HG02623 (cell line): ENCODE data around the gene ZNF629.
"Not testable (repeated sequence)": the region's sequence is repeated elsewhere in the genome, so short reads cannot be mapped to it uniquely, and the experiment has no call there.

ENCODE experiments used
- ATAC-seq: cut with Tn5 transposase; IDR thresholded peaks from one replicate; pipeline ENCODE4 v1.9.1; 2021; ENCODE audit warnings: moderate library complexity; ENCODE audit not compliant: unreplicated experiment

ZNF629 gene

GRCh38 chr16:30786936-30787612 is at the start of gene ZNF629:
Gene ZNF629 (minus strand): TSS chr16:30787205. CDS start chr16:30784482, 2,723 bp downstream.
- no peak for ATAC-seq

GRCh38 chr16:30834130-30834740 is 47.2 kb upstream of the ZNF629 start:
- ATAC-seq = no peak

GRCh38 chr16:30830072-30830417 is 43.0 kb upstream of the ZNF629 start:
- no peak for ATAC-seq

GRCh38 chr16:30829130-30830071 is 42.4 kb upstream of the ZNF629 start:
- ATAC-seq = no peak

GRCh38 chr16:30821891-30822290 is 34.9 kb upstream of the ZNF629 start:
- no peak for ATAC-seq

- ATAC-seq = not testable (repeated sequence)
These were observed 34.4 kb upstream of the ZNF629 start for GRCh38 chr16:30821441-30821840.

GRCh38 chr16:30820952-30821421 is 34.0 kb upstream of the ZNF629 start:
- ATAC-seq = no peak

GRCh38 chr16:30816769-30817168 is 29.8 kb upstream of the ZNF629 start:
- ATAC-seq = no peak

- no peak for ATAC-seq
These were observed 26.8 kb upstream of the ZNF629 start for GRCh38 chr16:30813821-30814189.

- not testable (repeated sequence) for ATAC-seq
These were observed 22.7 kb upstream of the ZNF629 start for GRCh38 chr16:30809675-30810074.

GRCh38 chr16:30808890-30809426 is 22.0 kb upstream of the ZNF629 start:
- not testable (repeated sequence) for ATAC-seq

- no peak for ATAC-seq
These were observed 21.1 kb upstream of the ZNF629 start for GRCh38 chr16:30808146-30808545.

GRCh38 chr16:30805370-30806169 is 18.6 kb upstream of the ZNF629 start:
- no peak for ATAC-seq

GRCh38 chr16:30805056-30805369 is 18.0 kb upstream of the ZNF629 start:
- no peak for ATAC-seq

- ATAC-seq = no peak
These were observed 15.9 kb upstream of the ZNF629 start for GRCh38 chr16:30802936-30803335.

GRCh38 chr16:30797670-30798309 is 10.8 kb upstream of the ZNF629 start:
- ATAC-seq = no peak

GRCh38 chr16:30794634-30795033 is 7.6 kb upstream of the ZNF629 start:
- no peak for ATAC-seq

GRCh38 chr16:30793508-30794069 is 6.6 kb upstream of the ZNF629 start:
- no peak for ATAC-seq

GRCh38 chr16:30787613-30788378 is 791 bp upstream of the ZNF629 start:
- no peak for ATAC-seq
